K562 (cell line): Measurements from ENCODE around the gene OVOL1. TPM values are rescaled to one million over a fixed set of nuclear protein-coding genes. Genes with fewer than 3 reads are reported as not detected.

Experiments used
- ATAC-seq: fragments of 200-7000 bp; cut with Tn5 transposase; 3 replicates; pipeline ENCODE4 v1.9.1; 2020; ENCODE audit warnings: moderate library complexity
- BruUV-seq: library from RNA; stranded (reverse); fragments of 400-500 nt; replicated peaks from 2 replicates; lab custom pipeline; 2021; lab: Mats Ljungman, UMichigan
- CTCF ChIA-PET: fragments of 300-600 bp; formaldehyde crosslinking; extraction: SDS; loops from one replicate; lab custom pipeline; 2021; ENCODE audit warnings: low intra/inter-chr PET ratio; lab: Yijun Ruan, JAX
- POLR2A ChIA-PET: fragments of 300-600, 350-650 bp; sonication (Branson Sonifier 250); formaldehyde crosslinking; extraction: SDS; loops from one replicate; lab custom pipeline; 2021; ENCODE audit warnings: antibody characterized with exemption, inconsistent platforms; lab: Yijun Ruan, JAX
- DNase-seq, 4 experiments: peaks; one replicate each; pipeline versions ENCODE4 v3.0.0 to v3.0.0-alpha.2; 2011 to 2018; ENCODE audit warnings: low spot score in 3 of 4, mixed read lengths in 3 of 4; ENCODE audit errors: extremely low read depth in 1 of 4
- FAIRE-seq: peaks from 2 replicates; lab custom pipeline; 2011; peaks lifted over from hg19 to GRCh38; lab: Jason Lieb, UNC
- H2AFZ ChIP-seq: 2 replicates; pipeline ENCODE4 v1.6.0; 2011; ENCODE audit warnings: low read depth, low read length, control low read depth, inconsistent platforms
- H3K27ac ChIP-seq: fragments of 200-600 bp; 3 replicates; pipeline ENCODE4 v1.8.0; 2011; ENCODE audit warnings: low read depth, mild to moderate bottlenecking, control low read depth, inconsistent platforms, low read length, moderate library complexity, mixed read lengths; ENCODE audit errors: extremely low read depth
- H3K27me3 ChIP-seq, 2 experiments: fragments of 300-600 bp in 1 of 2; 2 replicates in 1 of 2; 3 replicates in 1 of 2; pipeline versions ENCODE4 v1.6.0 to v1.8.0; 2011; ENCODE audit warnings: inconsistent platforms in 2 of 2, low read length in 2 of 2, mild to moderate bottlenecking in 1 of 2, mixed read lengths in 1 of 2, moderate library complexity in 1 of 2; ENCODE audit not compliant: control insufficient read depth in 2 of 2, insufficient read depth in 2 of 2
- H3K36me3 ChIP-seq: fragments of 300-600 bp; 3 replicates; pipeline ENCODE4 v1.8.0; 2011; ENCODE audit warnings: mild to moderate bottlenecking, low read length, inconsistent platforms; ENCODE audit not compliant: control insufficient read depth, insufficient read depth
- H3K4me1 ChIP-seq, 2 experiments: fragments of 200-600 bp in 1 of 2; replicated peaks in 1 of 2; 2 replicates in 1 of 2; 3 replicates in 1 of 2; pipeline versions ENCODE4 v1.5.1 to v1.8.0; 2011; ENCODE audit warnings: inconsistent platforms in 2 of 2, low read length in 2 of 2, mild to moderate bottlenecking in 1 of 2, mixed read lengths in 1 of 2, moderate library complexity in 1 of 2; ENCODE audit not compliant: control insufficient read depth in 2 of 2, insufficient read depth in 2 of 2
- H3K4me2 ChIP-seq: 2 replicates; pipeline ENCODE4 v1.6.1; 2011; ENCODE audit warnings: low read length, control low read depth, inconsistent platforms, mixed read lengths; ENCODE audit not compliant: insufficient read depth
- H3K4me3 ChIP-seq: fragments of 200-600 bp; sonication (generic), shearing (Covaris generic); 2 replicates; pipeline ENCODE4 v1.5.1; 2016; ENCODE audit warnings: control low read depth, inconsistent platforms
- H3K79me2 ChIP-seq: fragments of 200-600 bp; 3 replicates; pipeline ENCODE4 v1.8.0; 2011; ENCODE audit warnings: low read length, inconsistent platforms; ENCODE audit not compliant: control insufficient read depth, insufficient read depth
- H3K9ac ChIP-seq, 2 experiments: 2 replicates each; pipeline versions ENCODE4 v1.6.0 to v1.6.1; 2011; ENCODE audit warnings: low read depth in 2 of 2, low read length in 2 of 2, control low read depth in 1 of 2, inconsistent platforms in 1 of 2, mild to moderate bottlenecking in 1 of 2, mixed read lengths in 1 of 2; ENCODE audit not compliant: insufficient read depth in 1 of 2
- H3K9me1 ChIP-seq: one replicate; pipeline ENCODE4 v1.6.0; 2011; ENCODE audit warnings: inconsistent platforms, mild to moderate bottlenecking, low read length, moderate library complexity; ENCODE audit not compliant: control insufficient read depth, insufficient read depth
- H3K9me3 ChIP-seq: replicated peaks from 2 replicates; pipeline ENCODE4 v1.5.1; 2011; ENCODE audit warnings: low read depth, low read length, inconsistent platforms; ENCODE audit not compliant: control insufficient read depth, insufficient read depth
- H4K20me1 ChIP-seq: replicated peaks from 2 replicates; pipeline ENCODE4 v1.6.1; 2011; ENCODE audit warnings: low read length, inconsistent platforms, mixed read lengths; ENCODE audit not compliant: control insufficient read depth, insufficient read depth
- HMGN3 ChIP-seq: IDR thresholded peaks from 2 replicates; pipeline ENCODE4 v1.6.1; 2011; ENCODE audit warnings: borderline replicate concordance, low read depth, mild to moderate bottlenecking, mixed read lengths, low read length; ENCODE audit not compliant: insufficient read length; ENCODE audit errors: extremely low read depth
- MBD1 ChIP-seq: fragments of 250-450 bp; sonication (Bioruptor Pico); IDR thresholded peaks from 2 replicates; pipeline ENCODE4 v1.8.0; 2022; ENCODE audit warnings: inconsistent platforms
- STAT6 ChIP-seq: sonication (generic); formaldehyde crosslinking; IDR thresholded peaks from 2 replicates; pipeline ENCODE4 v1.8.1; 2023; ENCODE audit warnings: mild to moderate bottlenecking, missing genetic modification reagents
- THRB ChIP-seq: fragments of 450-650 bp; formaldehyde crosslinking; conservative IDR thresholded peaks from 2 replicates; pipeline ENCODE4 v1.4.0; 2022; ENCODE audit warnings: mild to moderate bottlenecking, missing genetic modification characterization
- TOE1 ChIP-seq, 2 experiments: fragments of 450-650 bp in 1 of 2; sonication (generic) in 1 of 2; formaldehyde crosslinking in 1 of 2; IDR thresholded peaks; 2 replicates each; pipeline versions ENCODE4 v1.7.1 to v1.8.0; 2016 to 2022; ENCODE audit warnings: borderline replicate concordance in 2 of 2, mild to moderate bottlenecking in 2 of 2, antibody characterized with exemption in 1 of 2, inconsistent platforms in 1 of 2, low read depth in 1 of 2, missing genetic modification reagents in 1 of 2, moderate library complexity in 1 of 2
- ZNF232 ChIP-seq: sonication (generic); formaldehyde crosslinking; IDR thresholded peaks from 2 replicates; pipeline ENCODE4 v1.8.0; 2022; ENCODE audit warnings: mild to moderate bottlenecking, missing genetic modification reagents
- ZNF398 ChIP-seq: fragments of 250-450 bp; sonication (Bioruptor Pico); IDR thresholded peaks from 2 replicates; pipeline ENCODE4 v1.8.0; 2021; ENCODE audit warnings: moderate library complexity, mild to moderate bottlenecking, inconsistent platforms
- ZNF764 ChIP-seq: fragments of 250-450 bp; sonication (Bioruptor Pico); IDR thresholded peaks from 2 replicates; pipeline ENCODE4 v1.4.0; 2020; ENCODE audit warnings: low read depth, mild to moderate bottlenecking, moderate library complexity
- WGBS: fragments of 100-300 bp; shearing (Covaris generic); methylation state at CpG from one replicate; pipeline ENCODE4 v1.1.6; 2016; ENCODE audit warnings: low coverage, mixed read lengths; ENCODE audit not compliant: insufficient coverage; ENCODE audit errors: missing lambda C conversion rate; 5-methylcytosine and 5-hydroxymethylcytosine counted together
- in situ Hi-C: fragments of 300-500 bp; cut with MboI; formaldehyde crosslinking; loops from 4 replicates; pipeline ENCODE4 v1.15.0; 2018; ENCODE audit warnings: inconsistent platforms, mixed read lengths
- intact Hi-C: fragments of 100-400 bp; cut with micrococcal nuclease; formaldehyde crosslinking; loops from 2 replicates; pipeline ENCODE4 v1.14.2; 2022
- polyA plus RNA-seq, 8 experiments: library from polyadenylated mRNA; depleted of rRNA in 4 of 8; stranded (reverse) in 5 of 8; unstranded in 3 of 8; fragments of >200 nt; fragmentation: Nextera tagmentation in 2 of 8; fragmentation: Illumina TruSeq in 1 of 8; extraction: Ambion mirVana in 2 of 8; extraction: Trizol in 1 of 8; gene quantifications; 2 replicates each; pipeline versions ENCODE4 v1.2.1 to v1.2.3, GENCODE V29; 2011 to 2014; ENCODE audit warnings: inconsistent platforms in 1 of 8, missing spikeins in 1 of 8
- total RNA-seq, 7 experiments: library from RNA; depleted of rRNA in 6 of 7; stranded (reverse); fragments of >200 nt in 6 of 7; fragmentation: Illumina TruSeq in 2 of 7; extraction: Trizol in 2 of 7; gene quantifications; 2 replicates each; pipeline versions ENCODE4 v1.2.1 to v1.2.3, GENCODE V29; 2011 to 2021; ENCODE audit warnings: low replicate concordance in 1 of 7

Gene OVOL1
- total and polyA plus RNA-seq, 9 of the 15 experiments (the other 6 are each of a cell fraction or from before 2014, with no cell fraction given): 0.09 TPM; not detected in 8

- peaks cover 33% of the 10 kb centered on the region; the same call in 2 of the 3 replicates for H3K36me3 ChIP-seq
- peaks cover 13% of the 10 kb centered on the region; the same call in 1 of the 2 replicates for H4K20me1 ChIP-seq
- peaks cover 13% of the 10 kb centered on the region for H3K9me1 ChIP-seq
- H3K4me1 ChIP-seq: peaks cover 7 to 54% of the 10 kb centered on the region in 2 experiments; a peak in 4 of 5 replicates
- no peaks in the 10 kb centered on the region for H3K27me3 ChIP-seq
- H3K9ac ChIP-seq: peak overlapping the region in 1 of 2 experiments; percentile 87; a peak in 2 of 4 replicates
- POLR2A ChIA-PET: interaction anchor here (0.6 to 3.3 kb wide), 10 partner anchors 8 to 269 kb away, joined by 3 to 18 read pairs (median 4); partner anchors contain the start of genes MUS81 and PCNX3
- H3K79me2 ChIP-seq: peaks cover 22% of the 10 kb centered on the region
- in situ Hi-C loops (no loop called here), intact Hi-C loops (loop anchor here (5.0 to 10.0 kb wide), 3 partner anchors 36 to 203 kb away; partner anchors contain the start of gene FIBP)
- peak overlapping the region; percentile 44; the same call in 1 of the 2 replicates for H3K4me2 ChIP-seq
- peak overlapping the region; percentile 86 for H3K4me3 ChIP-seq
- no peaks in the 10 kb centered on the region for H3K9me3 ChIP-seq
- no peak for FAIRE-seq
- no peak overlapping the region for H3K27ac ChIP-seq
- WGBS: 41% methylated on average over 42 of the region's 83 CpGs
- BruUV-seq: no TSS peak
- peak overlapping the region; percentile 75 for H2AFZ ChIP-seq
- CTCF ChIA-PET: interaction anchor here (0.7 to 2.6 kb wide), 3 partner anchors 37 to 103 kb away, joined by 3 to 31 read pairs (median 5); no protein-coding TSS in a partner anchor
- ATAC-seq: peak; percentile 52
- DNase-seq: peak in 3 of 4 experiments; percentile 74 to 83 (median 78)
- TF ChIP-seq ZNF398 (CRISPR knock-in tag): no peak
- TF ChIP-seq ZNF764 (CRISPR knock-in tag): no peak
- no peak for TF ChIP-seq MBD1 (CRISPR knock-in tag)
- TF ChIP-seq TOE1 (IDR thresholded peaks at IDR 0.05; ENCODE audit: borderline replicate concordance): no peak
- TF ChIP-seq TOE1 (CRISPR knock-in tag; IDR thresholded peaks at IDR 0.05; ENCODE audit: borderline replicate concordance, low read depth): no peak
- TF ChIP-seq STAT6 (CRISPR knock-in tag): 0 out of 2 replicates have a peak, but pooled peaks have one; percentile 52
- no peak for TF ChIP-seq THRB (CRISPR knock-in tag)
- TF ChIP-seq ZNF232 (CRISPR knock-in tag): no peak
- peak; percentile 47 for TF ChIP-seq HMGN3
These were observed 5.5 kb upstream of the OVOL1 start for GRCh38 chr11:65781152-65781961.
